Dendritic cell treated with granulocyte-macrophage colony-stimulating factor and Interleukin-4, amounts not matched to agents 40 ng/mL and 50 ng/mL, for 4 days (primary cell): ENCODE results near the gene RALGDS.

Experiments used
- H3K27ac Mint-ChIP-seq: one replicate; pipeline ENCODE4 v1.8.0; 2022; ENCODE audit warnings: mild to moderate bottlenecking, mixed read lengths
- H3K27me3 Mint-ChIP-seq: one replicate; pipeline ENCODE4 v1.8.0; 2022; ENCODE audit warnings: mild to moderate bottlenecking, mixed read lengths
- H3K36me3 Mint-ChIP-seq: one replicate; pipeline ENCODE4 v1.8.0; 2022; ENCODE audit warnings: low read depth, mixed read lengths
- H3K4me1 Mint-ChIP-seq: one replicate; pipeline ENCODE4 v1.8.0; 2022; ENCODE audit warnings: low read depth, mixed read lengths
- H3K4me3 Mint-ChIP-seq: one replicate; pipeline ENCODE4 v1.8.0; 2022; ENCODE audit warnings: mild to moderate bottlenecking, moderate library complexity, mixed read lengths
- H3K9me3 Mint-ChIP-seq: one replicate; pipeline ENCODE4 v1.8.0; 2022; ENCODE audit warnings: mixed read lengths
- intact Hi-C: fragments of 100-400 bp; cut with micrococcal nuclease; formaldehyde crosslinking; loops from one replicate; pipeline ENCODE4 v1.15.0; 2022

Gene RALGDS

DNA sequence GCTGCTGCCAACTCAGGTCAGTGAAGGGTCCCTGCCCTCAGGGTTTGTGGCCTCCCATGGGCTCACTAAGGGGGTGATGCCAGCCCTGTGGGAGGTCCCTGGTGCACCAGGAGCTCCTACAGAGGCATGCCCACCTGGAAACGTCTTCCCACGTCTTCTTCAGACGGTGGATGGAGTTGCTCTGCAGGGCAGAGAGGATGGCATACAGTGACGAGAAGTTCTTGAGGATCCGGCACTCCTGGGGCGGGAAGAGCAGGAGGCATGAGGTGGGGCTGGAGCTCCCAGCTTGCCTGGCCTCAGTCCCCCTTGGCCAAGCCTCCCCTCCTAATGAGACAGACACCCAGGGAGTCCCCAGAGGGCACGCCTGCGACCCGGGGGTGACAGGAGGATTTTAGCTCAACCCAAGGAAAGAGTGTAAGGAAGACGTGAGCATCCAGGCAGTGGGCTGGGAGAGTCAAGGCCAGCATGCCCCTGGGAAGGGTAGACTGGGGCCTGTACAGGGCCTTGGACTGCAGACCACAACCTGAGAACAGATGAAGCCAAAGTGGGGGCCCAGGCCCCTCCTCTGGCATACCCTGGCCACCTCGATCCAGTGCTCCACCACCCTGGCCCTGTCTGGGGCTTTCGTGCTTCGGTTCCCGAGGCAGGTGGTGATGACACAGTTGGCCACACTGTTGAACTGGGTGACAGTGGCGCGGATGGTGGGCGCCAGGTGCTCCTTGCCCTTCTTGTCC, 14.4 kb downstream of the RALGDS start:
- Mint-ChIP-seq H3K27me3 (no peaks in the 10 kb centered on the region), H3K4me3 (no peak overlapping the region), H3K4me1 (peaks cover 9% of the 10 kb centered on the region), H3K36me3 (peaks cover 100% of the 10 kb centered on the region), H3K27ac (no peak overlapping the region), H3K9me3 (no peaks in the 10 kb centered on the region)
- intact Hi-C loops: no loop called here

- H3K27ac Mint-ChIP-seq: no peak overlapping the region
- intact Hi-C loops: no loop called here
- H3K9me3 Mint-ChIP-seq: no peaks in the 10 kb centered on the region
- H3K36me3 Mint-ChIP-seq: peaks cover 100% of the 10 kb centered on the region
- H3K4me3 Mint-ChIP-seq: no peak overlapping the region
- H3K27me3 Mint-ChIP-seq: no peaks in the 10 kb centered on the region
- peaks cover 5% of the 10 kb centered on the region for H3K4me1 Mint-ChIP-seq
Measured at GRCh38 chr9:133105461-133105770, 15.6 kb downstream of the RALGDS start.

DNA sequence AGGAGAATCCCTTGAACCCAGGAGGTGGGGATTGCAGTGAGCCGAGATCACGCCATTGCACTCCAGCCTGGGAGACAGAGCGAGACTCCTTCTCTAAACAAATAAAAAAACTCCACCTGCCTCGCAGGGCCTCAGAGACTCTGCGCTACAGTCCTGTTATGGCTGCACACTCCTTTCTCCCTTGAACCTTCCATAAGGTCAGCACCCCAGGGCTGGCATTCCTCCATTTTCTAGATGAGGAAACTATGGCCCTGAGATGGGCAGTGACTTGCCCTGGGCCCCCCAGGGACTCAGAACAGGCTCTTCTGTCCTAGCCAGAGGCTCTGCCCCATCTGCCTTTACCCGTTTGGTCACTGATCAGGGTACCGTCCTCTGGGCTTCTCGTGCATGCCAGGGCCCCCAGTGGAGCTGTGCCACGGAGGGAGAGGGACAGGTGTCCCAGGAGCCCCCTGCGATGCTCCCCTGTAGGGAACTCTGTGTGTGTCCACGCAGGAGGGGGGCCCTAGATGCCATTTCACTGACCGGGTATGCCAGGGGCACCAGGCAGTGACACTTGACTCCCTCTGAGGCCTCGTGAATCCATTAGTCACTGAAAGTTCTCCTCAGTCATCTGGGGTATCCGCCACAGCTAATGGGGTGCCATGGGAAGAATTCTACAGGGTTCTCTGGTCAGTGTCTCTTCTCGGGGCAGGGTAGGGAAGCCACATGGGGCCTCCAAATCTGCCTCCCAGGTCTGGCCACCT, 16.2 kb downstream of the RALGDS start:
- peaks cover 100% of the 10 kb centered on the region for H3K36me3 Mint-ChIP-seq
- peak overlapping the region; percentile 35 for H3K27ac Mint-ChIP-seq
- H3K4me3 Mint-ChIP-seq: no peak overlapping the region
- H3K4me1 Mint-ChIP-seq: peaks cover under 1% of the 10 kb centered on the region
- no peaks in the 10 kb centered on the region for H3K27me3 Mint-ChIP-seq
- intact Hi-C loops: no loop called here
- H3K9me3 Mint-ChIP-seq: no peaks in the 10 kb centered on the region

GRCh38 chr9:133103987-133104505, 17.0 kb downstream of the RALGDS start:
- no peaks in the 10 kb centered on the region for H3K9me3 Mint-ChIP-seq
- H3K4me3 Mint-ChIP-seq: no peak overlapping the region
- no peaks in the 10 kb centered on the region for H3K27me3 Mint-ChIP-seq
- H3K4me1 Mint-ChIP-seq: no peaks in the 10 kb centered on the region
- H3K27ac Mint-ChIP-seq: peak overlapping the region; percentile 35
- intact Hi-C loops: loop anchor here (1.0 kb wide), 1 partner anchor 40 kb away; no protein-coding TSS in a partner anchor
- peaks cover 100% of the 10 kb centered on the region for H3K36me3 Mint-ChIP-seq

- Mint-ChIP-seq H3K27ac (peak overlapping the region; percentile 68), H3K36me3 (peaks cover 100% of the 10 kb centered on the region), H3K9me3 (peaks cover 2% of the 10 kb centered on the region), H3K4me3 (no peak overlapping the region), H3K4me1 (no peaks in the 10 kb centered on the region), H3K27me3 (no peaks in the 10 kb centered on the region)
- intact Hi-C loops: loop anchor here (1.0 kb wide), 1 partner anchor 41 kb away; no protein-coding TSS in a partner anchor
Measured at GRCh38 chr9:133103183-133103986, 17.7 kb downstream of the RALGDS start.

DNA sequence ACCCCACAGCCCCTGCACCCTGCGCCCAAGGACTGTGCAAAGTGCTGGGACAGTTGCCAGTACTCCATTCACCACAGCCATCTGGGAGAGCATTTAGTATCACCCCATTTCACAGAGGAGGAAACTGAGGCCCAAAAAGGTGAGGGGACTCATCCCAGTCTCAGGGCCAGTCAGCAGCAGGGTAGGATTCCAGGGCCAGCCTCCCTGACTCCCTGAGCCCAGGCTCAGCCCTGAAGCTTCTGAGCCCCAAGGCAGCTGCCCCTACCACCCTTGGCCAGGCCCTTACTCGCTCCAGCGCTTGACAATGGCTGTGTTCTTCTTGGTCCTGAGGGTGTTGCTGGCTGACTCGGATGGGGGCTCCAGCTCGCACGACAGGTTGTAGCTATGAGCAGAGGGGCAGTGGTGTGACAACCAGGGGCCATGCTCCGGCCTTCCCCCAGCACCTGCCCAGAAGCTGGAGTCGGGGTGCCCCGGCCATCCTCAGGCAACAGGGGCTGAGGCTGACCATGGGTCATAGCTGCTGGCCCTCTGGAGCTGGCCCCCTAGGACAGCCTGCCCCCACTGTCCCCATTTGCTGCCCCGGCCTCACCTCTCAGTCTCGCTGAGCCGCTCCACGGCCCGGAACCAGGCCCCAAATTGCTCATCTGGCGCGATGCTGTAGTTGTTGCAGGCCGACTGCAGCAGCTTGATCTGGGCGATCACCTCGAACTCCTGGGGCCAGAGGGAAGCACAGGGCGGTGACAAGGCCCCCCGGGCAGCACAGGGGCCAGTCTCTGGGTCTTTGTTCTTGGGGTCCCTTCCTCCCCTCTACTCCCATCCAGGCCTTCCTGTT, 18.6 kb downstream of the RALGDS start:
- intact Hi-C loops: loop anchor here (1.0 kb wide), 1 partner anchor 42 kb away; no protein-coding TSS in a partner anchor
- no peaks in the 10 kb centered on the region for H3K4me1 Mint-ChIP-seq
- no peaks in the 10 kb centered on the region for H3K27me3 Mint-ChIP-seq
- H3K4me3 Mint-ChIP-seq: no peak overlapping the region
- peaks cover 100% of the 10 kb centered on the region for H3K36me3 Mint-ChIP-seq
- H3K27ac Mint-ChIP-seq: peak overlapping the region; percentile 68
- peaks cover 9% of the 10 kb centered on the region for H3K9me3 Mint-ChIP-seq

- H3K27me3 Mint-ChIP-seq: no peaks in the 10 kb centered on the region
- H3K36me3 Mint-ChIP-seq: peaks cover 100% of the 10 kb centered on the region
- H3K4me3 Mint-ChIP-seq: no peak overlapping the region
- H3K27ac Mint-ChIP-seq: no peak overlapping the region
- no peaks in the 10 kb centered on the region for H3K4me1 Mint-ChIP-seq
- intact Hi-C loops: no loop called here
- peaks cover 11% of the 10 kb centered on the region for H3K9me3 Mint-ChIP-seq
Measured at GRCh38 chr9:133101356-133102189, 19.5 kb downstream of the RALGDS start.

DNA sequence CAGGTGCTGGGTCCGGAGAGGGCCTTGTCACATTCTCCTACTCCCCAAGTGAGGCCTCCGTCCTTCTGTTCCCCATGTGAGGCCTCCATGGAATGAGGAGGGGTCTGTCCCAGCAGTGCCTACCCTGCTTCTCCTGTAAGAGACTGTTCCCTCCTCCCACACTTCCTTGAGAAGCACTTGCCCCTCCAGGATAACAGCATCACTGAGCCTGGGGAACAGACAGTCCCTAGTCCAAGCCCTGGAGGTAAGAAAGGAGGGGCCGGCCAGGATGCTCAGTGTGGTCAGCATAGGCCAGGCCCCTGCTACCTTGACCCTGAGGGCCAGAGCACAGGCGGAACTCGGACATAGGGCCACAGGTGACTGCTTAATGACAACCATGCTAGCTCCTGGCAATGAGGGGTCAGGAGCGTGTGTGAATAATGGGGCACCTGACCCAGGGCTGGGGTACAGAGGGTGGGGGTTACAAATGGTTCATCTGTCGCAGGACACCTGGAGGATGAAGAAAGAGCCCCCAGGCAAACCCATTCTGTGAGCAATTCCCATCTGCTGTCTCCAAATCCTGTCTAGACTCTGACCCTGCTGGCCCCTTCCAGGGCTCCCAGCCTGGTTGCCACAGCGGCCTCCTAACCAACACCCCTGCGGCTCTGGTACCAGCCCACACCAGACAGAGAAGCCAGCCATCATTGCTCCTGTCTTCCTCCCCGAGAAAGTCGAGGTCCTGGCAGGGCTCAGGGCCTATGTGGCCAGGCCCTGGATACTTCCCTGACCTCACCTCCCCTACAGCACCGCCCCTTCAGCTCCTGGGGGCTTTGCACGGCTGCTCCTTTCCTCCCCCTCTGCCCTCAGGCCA, 20.3 kb downstream of the RALGDS start:
- Mint-ChIP-seq H3K4me1 (no peaks in the 10 kb centered on the region), H3K27me3 (no peaks in the 10 kb centered on the region), H3K27ac (no peak overlapping the region), H3K4me3 (no peak overlapping the region), H3K36me3 (peaks cover 100% of the 10 kb centered on the region), H3K9me3 (peaks cover 19% of the 10 kb centered on the region)
- intact Hi-C loops: no loop called here

- no peak overlapping the region for H3K27ac Mint-ChIP-seq
- H3K4me3 Mint-ChIP-seq: no peak overlapping the region
- peaks cover 93% of the 10 kb centered on the region for H3K36me3 Mint-ChIP-seq
- H3K4me1 Mint-ChIP-seq: no peaks in the 10 kb centered on the region
- intact Hi-C loops: loop anchor here (5.0 kb wide), 1 partner anchor 53 kb away; no protein-coding TSS in a partner anchor
- H3K27me3 Mint-ChIP-seq: no peaks in the 10 kb centered on the region
- H3K9me3 Mint-ChIP-seq: peaks cover 20% of the 10 kb centered on the region
Measured at GRCh38 chr9:133099726-133100505, 21.1 kb downstream of the RALGDS start.

GRCh38 chr9:133098871-133099270, 22.2 kb downstream of the RALGDS start:
- H3K9me3 Mint-ChIP-seq: peaks cover 20% of the 10 kb centered on the region
- H3K36me3 Mint-ChIP-seq: peaks cover 83% of the 10 kb centered on the region
- no peak overlapping the region for H3K4me3 Mint-ChIP-seq
- no peaks in the 10 kb centered on the region for H3K27me3 Mint-ChIP-seq
- peak overlapping the region; percentile 16 for H3K27ac Mint-ChIP-seq
- no peaks in the 10 kb centered on the region for H3K4me1 Mint-ChIP-seq
- intact Hi-C loops: loop anchor here (5.0 kb wide), 1 partner anchor 52 kb away; no protein-coding TSS in a partner anchor

- Mint-ChIP-seq H3K9me3 (peaks cover 20% of the 10 kb centered on the region), H3K4me1 (no peaks in the 10 kb centered on the region), H3K4me3 (no peak overlapping the region), H3K27ac (peak overlapping the region; percentile 16), H3K36me3 (peaks cover 77% of the 10 kb centered on the region), H3K27me3 (no peaks in the 10 kb centered on the region)
- intact Hi-C loops: loop anchor here (5.0 kb wide), 1 partner anchor 51 kb away; no protein-coding TSS in a partner anchor
Measured at GRCh38 chr9:133098104-133098754, 22.8 kb downstream of the RALGDS start.
